HG03280 (cell line): Measurements from ENCODE around the gene OR6N1.

Experiments used
- ATAC-seq: cut with Tn5 transposase; IDR thresholded peaks from one replicate; pipeline ENCODE4 v1.9.1; 2021; ENCODE audit warnings: mild to moderate bottlenecking, moderate library complexity; ENCODE audit not compliant: unreplicated experiment

Gene OR6N1

DNA sequence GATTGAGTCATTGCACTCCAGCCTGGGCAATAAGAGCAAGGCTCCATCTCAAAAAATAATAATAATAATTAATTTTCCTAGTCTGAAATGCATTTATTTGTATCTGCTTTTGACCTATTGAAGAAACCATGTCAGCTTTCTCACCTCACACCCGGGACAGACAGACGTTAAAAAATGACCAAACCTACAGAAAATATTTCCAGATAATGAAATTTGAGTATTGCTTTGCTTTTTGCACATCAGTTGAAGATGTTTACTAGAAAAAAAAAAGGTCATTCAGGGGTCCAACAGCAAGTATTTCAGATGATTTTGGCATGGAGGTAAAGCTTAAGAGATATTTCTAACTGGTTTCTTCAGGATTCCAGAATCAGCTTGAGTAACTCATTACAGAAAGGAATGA lies 17.6 kb downstream of the OR6N1 start, which contains the start of gene OR6K6:
TSS of gene OR6K6 (plus strand) at position 301 of the 400 bp plus-strand sequence. CDS start 168 bp downstream, outside the sequence.
- ATAC-seq: no peak

DNA sequence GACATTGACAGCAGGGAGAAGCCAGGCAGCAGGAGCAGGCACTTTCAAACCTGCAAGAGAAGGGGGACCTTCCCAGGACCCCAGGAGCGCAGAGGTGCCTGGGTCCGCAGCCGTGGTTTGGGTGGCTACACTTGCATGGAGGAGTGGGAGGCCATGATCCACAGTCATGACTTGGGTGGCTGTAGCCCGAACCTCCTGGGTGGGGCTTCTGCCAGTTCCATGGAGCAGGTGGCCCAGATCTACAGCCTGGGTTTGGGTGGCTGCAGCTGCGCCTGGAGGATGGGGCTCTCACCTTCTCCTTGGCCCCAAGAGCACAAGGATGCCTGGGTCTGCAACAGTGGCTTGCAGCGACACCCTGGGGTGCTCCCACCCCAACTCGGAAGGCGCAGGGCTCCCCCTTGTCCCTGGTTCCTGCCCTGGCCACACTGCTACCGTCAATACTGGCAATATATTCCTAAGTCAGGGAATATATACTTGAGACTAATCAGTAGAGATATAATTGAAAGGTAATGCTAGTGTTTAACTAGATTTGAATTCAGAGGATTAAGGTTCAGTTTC lies 19.8 kb downstream of the OR6N1 start:
- ATAC-seq: no peak

DNA sequence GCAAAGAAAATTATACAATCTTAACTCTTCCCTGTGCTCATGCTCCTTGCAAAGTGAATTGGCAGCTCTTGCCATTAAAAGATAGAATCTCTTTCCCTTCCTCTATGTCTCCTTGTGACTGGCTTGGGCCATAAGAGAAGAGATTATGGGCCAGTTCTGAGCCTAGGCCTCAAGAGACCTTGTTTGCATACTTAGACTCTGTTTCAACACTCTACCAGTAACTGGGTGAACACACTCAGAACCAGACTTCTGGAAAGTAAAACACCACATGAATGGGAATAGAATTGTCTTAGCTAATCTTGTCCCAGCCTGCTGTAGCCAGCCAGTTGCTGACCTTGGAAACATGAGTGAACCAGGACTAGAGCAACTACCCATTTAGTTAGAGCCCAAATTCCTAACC lies 36.1 kb downstream of the OR6N1 start:
- ATAC-seq: no peak

DNA sequence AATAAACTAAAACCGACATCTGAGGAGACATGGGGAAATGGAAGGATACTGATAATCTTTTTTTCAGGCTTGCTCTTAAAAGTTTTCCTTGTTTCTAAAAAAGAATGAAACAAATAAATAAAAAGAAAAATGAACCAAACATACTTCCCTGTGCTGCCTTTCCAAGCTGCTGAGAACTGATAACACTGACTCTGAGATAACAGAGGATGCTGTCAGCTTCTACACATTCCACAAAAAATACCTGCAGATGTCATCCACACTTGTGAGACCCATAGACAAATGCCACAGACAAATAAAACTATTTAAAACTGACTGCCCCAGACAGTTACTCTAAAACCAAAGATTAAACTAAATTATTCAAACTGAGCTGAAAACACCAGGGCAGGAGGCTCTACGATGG lies 39.5 kb downstream of the OR6N1 start:
- no peak for ATAC-seq

GRCh38 chr1:158731707-158732106 lies 40.3 kb downstream of the OR6N1 start:
- no peak for ATAC-seq

DNA sequence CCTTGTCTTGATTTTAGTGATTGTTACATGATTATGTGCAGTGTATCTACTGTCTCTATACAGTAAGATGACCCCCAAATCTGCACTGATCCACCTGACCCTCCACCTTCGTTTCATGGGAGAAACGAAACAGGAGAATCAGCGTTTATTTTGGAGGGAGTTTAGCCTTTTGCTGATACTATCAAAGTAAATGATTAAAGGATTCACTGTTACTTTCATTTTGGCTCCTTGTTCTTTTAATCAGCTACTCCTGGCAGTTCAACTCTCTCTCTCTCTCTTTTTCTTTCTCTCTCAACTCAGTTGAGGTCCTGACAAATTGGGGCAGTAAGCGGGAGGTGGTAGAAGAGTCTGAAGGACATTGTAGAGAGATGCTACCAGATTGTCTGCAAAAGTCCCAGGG lies 41.5 kb downstream of the OR6N1 start:
- ATAC-seq: no peak

DNA sequence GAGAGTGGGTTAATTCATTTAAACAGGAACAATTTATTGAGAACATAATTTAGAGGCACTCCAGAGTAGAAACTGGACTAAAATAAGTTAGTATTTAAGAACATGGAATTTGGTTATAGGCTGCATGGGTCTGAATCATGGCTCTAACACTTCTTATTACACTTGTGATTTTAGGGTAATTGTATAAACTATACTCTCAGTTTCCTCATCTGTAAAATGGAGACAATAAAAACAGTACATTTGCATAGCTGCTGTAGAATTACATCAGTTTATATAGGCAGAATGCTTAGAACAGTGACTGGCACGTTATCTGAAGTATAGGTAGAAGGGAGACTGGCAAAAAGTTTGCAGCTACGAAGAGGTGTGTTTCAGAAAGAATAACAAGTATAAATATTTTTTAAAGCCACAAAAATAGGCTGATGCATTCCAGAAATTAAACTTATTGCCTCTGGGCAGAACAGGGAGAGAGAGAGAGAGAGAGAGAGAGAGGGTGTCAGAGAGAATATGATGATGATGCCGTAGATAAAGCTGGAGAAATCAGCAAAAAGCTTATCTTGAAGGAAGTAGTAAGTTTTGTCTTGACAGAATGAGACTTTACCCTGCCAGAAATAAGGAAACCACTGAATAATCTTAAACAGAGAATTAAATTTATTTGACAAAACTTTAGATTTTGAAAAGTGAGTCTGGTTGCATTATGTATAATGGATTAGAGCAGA lies 43.3 kb downstream of the OR6N1 start:
- ATAC-seq: no peak

DNA sequence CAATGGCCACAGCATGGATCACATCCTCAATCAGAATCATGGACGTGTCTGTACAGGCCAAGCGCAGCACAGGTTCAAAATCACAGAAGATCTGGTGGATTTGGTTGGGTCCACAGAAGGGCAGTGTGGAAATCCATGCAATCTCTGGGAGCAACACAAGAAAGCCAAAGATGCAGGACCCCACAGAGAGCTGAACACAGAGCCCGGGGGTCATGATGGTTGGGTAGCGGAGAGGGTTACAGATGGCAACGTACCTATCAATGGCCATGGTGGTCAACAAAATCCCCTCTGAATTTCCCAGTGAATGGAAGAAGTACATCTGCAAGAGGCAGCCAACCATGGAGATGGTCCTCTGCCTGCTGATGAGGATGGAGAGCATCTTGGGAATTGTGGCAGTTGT lies 47.6 kb downstream of the OR6N1 start:
- no peak for ATAC-seq

DNA sequence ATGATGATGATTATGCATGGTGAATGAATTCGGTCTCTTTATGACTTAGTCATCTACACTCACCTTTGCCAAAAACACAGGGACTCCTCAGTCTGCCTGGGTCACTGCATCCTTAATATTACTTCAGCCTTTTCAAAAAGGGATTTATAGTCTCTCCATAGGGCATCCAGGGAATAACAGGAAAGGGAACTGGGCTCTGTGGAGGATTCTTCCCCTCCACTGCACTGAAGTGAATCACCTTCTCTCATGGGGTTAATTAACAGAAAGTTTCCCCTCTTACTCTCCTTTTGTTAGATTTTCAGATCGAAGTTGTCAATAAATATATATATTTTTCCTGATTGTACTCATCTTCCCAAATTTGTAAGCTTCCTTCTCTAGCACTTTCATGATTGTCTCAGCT lies 51.4 kb downstream of the OR6N1 start, which contains the start of gene OR6K3:
TSS of gene OR6K3 (minus strand) at position 101 of the 400 bp plus-strand sequence. CDS start 2,605 bp downstream, outside the sequence.
- ATAC-seq: no peak

- ATAC-seq: no peak
Measured at GRCh38 chr1:158719664-158720063, 52.3 kb downstream of the OR6N1 start.

DNA sequence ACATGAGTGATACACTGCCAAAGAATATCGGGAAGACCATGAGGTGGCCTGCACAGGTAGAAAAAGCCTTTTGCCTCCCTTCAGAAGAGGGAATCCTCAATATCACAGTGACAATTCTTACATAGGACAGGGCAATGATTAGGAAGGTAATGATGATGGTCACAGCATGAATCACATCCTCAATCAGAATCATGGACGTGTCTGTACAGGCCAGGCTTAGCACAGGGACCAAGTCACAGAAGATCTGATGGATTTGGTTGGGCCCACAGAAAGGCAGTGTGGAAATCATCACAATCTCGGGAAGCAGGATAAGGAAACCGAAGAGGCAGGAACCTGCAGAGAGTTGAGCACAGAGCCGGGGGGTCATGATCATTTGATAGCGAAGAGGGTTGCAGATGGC lies 54.7 kb downstream of the OR6N1 start:
- no peak for ATAC-seq

GRCh38 chr1:158716335-158716734 lies 55.7 kb downstream of the OR6N1 start:
- no peak for ATAC-seq

GRCh38 chr1:158714754-158715153 lies 57.2 kb downstream of the OR6N1 start:
- ATAC-seq: no peak
